Ascending aorta (tissue), 2 donors: ENCODE data around the gene SCN1B. TPM values are rescaled to one million over a fixed set of nuclear protein-coding genes. Genes with fewer than 3 reads are reported as not detected.

Experiments
- DNase-seq, 2 donors: peaks; one replicate each; pipeline ENCODE4 v3.0.0-alpha.2; 2019; ENCODE audit warnings: low spot score in 2 of 2
- H3K27ac ChIP-seq, 2 donors: fragments of 200-600 bp; sonication (generic); one replicate each; pipeline ENCODE4 v1.5.1; 2016 to 2017; ENCODE audit warnings: mild to moderate bottlenecking in 1 of 2
- H3K27me3 ChIP-seq: fragments of 200-600 bp; sonication (generic); one replicate; pipeline ENCODE4 v1.5.1; 2017
- H3K36me3 ChIP-seq, 2 donors: fragments of 200-600 bp; sonication (generic); one replicate each; pipeline ENCODE4 v1.5.1; 2016
- H3K4me1 ChIP-seq, 2 donors: fragments of 200-600 bp; sonication (generic); one replicate each; pipeline ENCODE4 v1.5.1; 2016 to 2017; ENCODE audit warnings: mild to moderate bottlenecking in 1 of 2
- H3K4me3 ChIP-seq, 2 donors: fragments of 200-600 bp; sonication (generic); one replicate each; pipeline ENCODE4 v1.5.1; 2016 to 2017; ENCODE audit warnings: mild to moderate bottlenecking in 1 of 2
- H3K9me3 ChIP-seq, 2 donors: fragments of 200-600 bp; sonication (generic); one replicate each; pipeline ENCODE4 v1.5.1; 2016
- CTCF ChIP-seq, 3 experiments: fragments of 200-600 bp in 2 of 3; fragments of 450-650 bp in 1 of 3; sonication (generic) in 2 of 3; IDR thresholded peaks; one replicate each; pipeline ENCODE4 v1.5.1; 2016 to 2019; ENCODE audit warnings: antibody characterized with exemption in 3 of 3, mild to moderate bottlenecking in 1 of 3, moderate library complexity in 1 of 3
- intact Hi-C: fragments of 100-400 bp; cut with DNase I; formaldehyde crosslinking; loops from one replicate; pipeline ENCODE4 v1.15.1; 2023
- total RNA-seq: library from RNA; depleted of rRNA; stranded (reverse); fragments of >200 nt; gene quantifications from one replicate; pipeline ENCODE4 v1.1.0, GENCODE V29; 2016

Gene SCN1B
- total RNA-seq, 1 donor from 2014 or later = 20.8 TPM

- H3K27me3 ChIP-seq = peaks cover 4% of the 10 kb centered on the region
- H3K9me3 ChIP-seq = no peaks in the 10 kb centered on the region
- DNase-seq = peak; percentile 50 to 88
- H3K27ac ChIP-seq = peak overlapping the region; percentile 44 to 50
- peak overlapping the region in 1 of 2 donors; percentile 40 for H3K4me3 ChIP-seq
- no peak for TF ChIP-seq CTCF (IDR thresholded peaks at IDR 0.05)
- intact Hi-C loops = no loop called here
- H3K36me3 ChIP-seq = no peaks in the 10 kb centered on the region
- H3K4me1 ChIP-seq = peaks cover 13 to 16% of the 10 kb centered on the region in 2 donors
Observed at GRCh38 chr19:35040826-35041547, 10.7 kb downstream of the SCN1B start.

- H3K9me3 ChIP-seq = no peaks in the 10 kb centered on the region
- peaks cover 4% of the 10 kb centered on the region for H3K27me3 ChIP-seq
- no peak for DNase-seq
- H3K4me1 ChIP-seq = peaks cover 13 to 16% of the 10 kb centered on the region in 2 donors
- intact Hi-C loops = no loop called here
- peak within 1 kb of the TSS in 1 of 2 donors; percentile 40 for H3K4me3 ChIP-seq
- H3K27ac ChIP-seq = peak within 1 kb of the TSS; percentile 44 to 50
- H3K36me3 ChIP-seq = no peaks in the 10 kb centered on the region
- no peak for TF ChIP-seq CTCF (IDR thresholded peaks at IDR 0.05)
Observed at GRCh38 chr19:35041548-35042055, 11.3 kb downstream of the SCN1B start, which contains the start of gene HPN. TSS of gene HPN (plus strand) at chr19:35041721. CDS start at chr19:35042507, 786 bp downstream.

- H3K9me3 ChIP-seq = no peaks in the 10 kb centered on the region
- H3K27ac ChIP-seq = no peak overlapping the region
- peaks cover 4% of the 10 kb centered on the region for H3K27me3 ChIP-seq
- no peak for TF ChIP-seq CTCF (IDR thresholded peaks at IDR 0.05)
- no peak for DNase-seq
- H3K4me3 ChIP-seq = no peak overlapping the region
- intact Hi-C loops = no loop called here
- H3K4me1 ChIP-seq = peaks cover 13 to 16% of the 10 kb centered on the region in 2 donors
- no peaks in the 10 kb centered on the region for H3K36me3 ChIP-seq
Observed at GRCh38 chr19:35042056-35042730, 11.9 kb downstream of the SCN1B start.

GRCh38 chr19:35042954-35043604 is 12.8 kb downstream of the SCN1B start:
- H3K4me3 ChIP-seq = no peak overlapping the region
- H3K4me1 ChIP-seq = peaks cover 13 to 16% of the 10 kb centered on the region in 2 donors
- intact Hi-C loops = no loop called here
- H3K27ac ChIP-seq = no peak overlapping the region
- no peak for TF ChIP-seq CTCF (IDR thresholded peaks at IDR 0.05)
- H3K27me3 ChIP-seq = peaks cover 4% of the 10 kb centered on the region
- no peak for DNase-seq
- no peaks in the 10 kb centered on the region for H3K36me3 ChIP-seq
- no peaks in the 10 kb centered on the region for H3K9me3 ChIP-seq

- peaks cover 13 to 16% of the 10 kb centered on the region in 2 donors for H3K4me1 ChIP-seq
- H3K27ac ChIP-seq = no peak overlapping the region
- TF ChIP-seq CTCF (IDR thresholded peaks at IDR 0.05) = no peak
Observed at GRCh38 chr19:35043906-35044305, 13.6 kb downstream of the SCN1B start.

More at GRCh38 chr19:35043906-35044305, 13.6 kb downstream of the SCN1B start:
- Histone ChIP-seq H3K27me3 (peaks cover 4% of the 10 kb centered on the region), H3K4me3 (no peak overlapping the region), H3K9me3 (no peaks in the 10 kb centered on the region), H3K36me3 (no peaks in the 10 kb centered on the region)
- intact Hi-C loops = no loop called here
- no peak for DNase-seq
